ENCODE data around the gene MTCL1. TPM values are rescaled to one million over a fixed set of nuclear protein-coding genes. Genes with fewer than 3 reads are reported as not detected.

Gene MTCL1
- total and polyA plus RNA-seq, 2 experiments from 2014 or later, result 10.6 to 19.7 TPM

GRCh38 chr18:8843005-8843404 lies 137.6 kb downstream of the MTCL1 start:
- H3K4me1 ChIP-seq (ENCODE audit: insufficient read depth), result no peaks in the 10 kb centered on the region
- no peak overlapping the region for H2AFZ ChIP-seq
- H3K27me3 ChIP-seq, result no peaks in the 10 kb centered on the region
- DNase-seq (ENCODE audit: low spot score), result no peak
- no peak overlapping the region for H3K27ac ChIP-seq
- H3K4me2 ChIP-seq, result no peak overlapping the region
- WGBS (ENCODE audit: low lambda C conversion rate, missing lambda C conversion rate), result 77% methylated on average over 1 of the region's 1 CpG
- H4K20me1 ChIP-seq (ENCODE audit: insufficient read depth, poor library complexity, severe bottlenecking), result no peaks in the 10 kb centered on the region
- H3K36me3 ChIP-seq (replicated peaks; ENCODE audit: insufficient read depth, low read depth), result no peaks in the 10 kb centered on the region
- no peak overlapping the region for H3K4me3 ChIP-seq
- TF ChIP-seq EZH2 (IDR thresholded peaks at IDR 0.05; ENCODE audit: borderline replicate concordance), result no peak
- TF ChIP-seq EZH2phosphoT487 (IDR thresholded peaks at IDR 0.05; ENCODE audit: low read depth, severe bottlenecking, unreplicated experiment), result no peak
- TF ChIP-seq, protein P1, sequence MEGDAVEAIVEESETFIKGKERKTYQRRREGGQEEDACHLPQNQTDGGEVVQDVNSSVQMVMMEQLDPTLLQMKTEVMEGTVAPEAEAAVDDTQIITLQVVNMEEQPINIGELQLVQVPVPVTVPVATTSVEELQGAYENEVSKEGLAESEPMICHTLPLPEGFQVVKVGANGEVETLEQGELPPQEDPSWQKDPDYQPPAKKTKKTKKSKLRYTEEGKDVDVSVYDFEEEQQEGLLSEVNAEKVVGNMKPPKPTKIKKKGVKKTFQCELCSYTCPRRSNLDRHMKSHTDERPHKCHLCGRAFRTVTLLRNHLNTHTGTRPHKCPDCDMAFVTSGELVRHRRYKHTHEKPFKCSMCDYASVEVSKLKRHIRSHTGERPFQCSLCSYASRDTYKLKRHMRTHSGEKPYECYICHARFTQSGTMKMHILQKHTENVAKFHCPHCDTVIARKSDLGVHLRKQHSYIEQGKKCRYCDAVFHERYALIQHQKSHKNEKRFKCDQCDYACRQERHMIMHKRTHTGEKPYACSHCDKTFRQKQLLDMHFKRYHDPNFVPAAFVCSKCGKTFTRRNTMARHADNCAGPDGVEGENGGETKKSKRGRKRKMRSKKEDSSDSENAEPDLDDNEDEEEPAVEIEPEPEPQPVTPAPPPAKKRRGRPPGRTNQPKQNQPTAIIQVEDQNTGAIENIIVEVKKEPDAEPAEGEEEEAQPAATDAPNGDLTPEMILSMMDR (IDR thresholded peaks at IDR 0.05; ENCODE audit: poor library complexity), result no peak
- no peaks in the 10 kb centered on the region for H3K79me2 ChIP-seq
- H3K9me3 ChIP-seq (ENCODE audit: low read depth), result no peaks in the 10 kb centered on the region
- H3K9me2 ChIP-seq (replicated peaks; ENCODE audit: insufficient read depth), result no peaks in the 10 kb centered on the region

- H3K9me3 ChIP-seq (ENCODE audit: low read depth), result no peaks in the 10 kb centered on the region
- WGBS (ENCODE audit: low lambda C conversion rate, missing lambda C conversion rate), result 77% methylated on average over 16 of the region's 16 CpGs
- no peak overlapping the region for H3K4me2 ChIP-seq
- H3K79me2 ChIP-seq, result no peaks in the 10 kb centered on the region
- no peak overlapping the region for H3K27ac ChIP-seq
- H3K9me2 ChIP-seq (replicated peaks; ENCODE audit: insufficient read depth), result no peaks in the 10 kb centered on the region
- H3K4me1 ChIP-seq (ENCODE audit: insufficient read depth), result no peaks in the 10 kb centered on the region
- no peak overlapping the region for H3K4me3 ChIP-seq
- no peaks in the 10 kb centered on the region for H4K20me1 ChIP-seq (ENCODE audit: insufficient read depth, poor library complexity, severe bottlenecking)
- H3K27me3 ChIP-seq, result no peaks in the 10 kb centered on the region
- no peak for TF ChIP-seq EZH2 (IDR thresholded peaks at IDR 0.05; ENCODE audit: borderline replicate concordance)
- TF ChIP-seq, protein P1 (IDR thresholded peaks at IDR 0.05; ENCODE audit: poor library complexity), result no peak
- H3K36me3 ChIP-seq (replicated peaks; ENCODE audit: insufficient read depth, low read depth), result no peaks in the 10 kb centered on the region
- H2AFZ ChIP-seq, result no peak overlapping the region
- DNase-seq (ENCODE audit: low spot score), result no peak
Observed at GRCh38 chr18:8844721-8845148, 139.4 kb downstream of the MTCL1 start.

GRCh38 chr18:8845506-8845905 lies 140.2 kb downstream of the MTCL1 start:
- Histone ChIP-seq H3K4me1 (ENCODE audit: insufficient read depth) (no peaks in the 10 kb centered on the region), H2AFZ (no peak overlapping the region), H3K9me2 (replicated peaks; ENCODE audit: insufficient read depth) (no peaks in the 10 kb centered on the region), H3K27me3 (no peaks in the 10 kb centered on the region), H3K36me3 (replicated peaks; ENCODE audit: insufficient read depth, low read depth) (no peaks in the 10 kb centered on the region), H3K79me2 (no peaks in the 10 kb centered on the region), H3K4me3 (no peak overlapping the region), H3K9me3 (ENCODE audit: low read depth) (no peaks in the 10 kb centered on the region), H4K20me1 (ENCODE audit: insufficient read depth, poor library complexity, severe bottlenecking) (no peaks in the 10 kb centered on the region), H3K4me2 (no peak overlapping the region), H3K27ac (no peak overlapping the region)
- TF ChIP-seq, protein P1 (IDR thresholded peaks at IDR 0.05; ENCODE audit: poor library complexity), result no peak
- no peak for TF ChIP-seq EZH2 (IDR thresholded peaks at IDR 0.05; ENCODE audit: borderline replicate concordance)
- WGBS (ENCODE audit: low lambda C conversion rate, missing lambda C conversion rate), result 86% methylated on average over 7 of the region's 7 CpGs
- no peak for DNase-seq (ENCODE audit: low spot score)

All from hepatocyte (in vitro differentiated cells).